ENCODE data around the gene BCAP31. TPM values are rescaled to one million over a fixed set of nuclear protein-coding genes. Genes with fewer than 3 reads are reported as not detected.
A peak's percentile ranks its signal among the peaks of the same experiment; 100 is the strongest.

Gene BCAP31
- total RNA-seq, 2 donors from 2014 or later, result 192 to 206 TPM

- no peaks in the 10 kb centered on the region for H3K27me3 ChIP-seq (ENCODE audit: control insufficient read depth, insufficient read depth, low read length, poor library complexity, severe bottlenecking)
- H3K9ac ChIP-seq (ENCODE audit: extremely low read depth, low read length, poor library complexity, severe bottlenecking), result no peak overlapping the region
- peaks cover 5% of the 10 kb centered on the region for H3K4me1 Mint-ChIP-seq
- no peak overlapping the region for H3K27ac ChIP-seq (ENCODE audit: low read depth, low read length)
- no peak overlapping the region for H3K4me3 ChIP-seq (ENCODE audit: low read length)
- H3K27ac Mint-ChIP-seq, result no peak overlapping the region
- peaks cover 32% of the 10 kb centered on the region for H3K27me3 Mint-ChIP-seq (ENCODE audit: insufficient read depth)
- WGBS, 2 experiments (ENCODE audit: insufficient coverage in 1 of 2, insufficient read length in 1 of 2), result 92 to 93% methylated on average over 4 to 27 of the region's 27 CpGs
- no peaks in the 10 kb centered on the region for H3K9me3 ChIP-seq (ENCODE audit: control insufficient read depth, low read length)
- DNase-seq, result peak; percentile 29
- no peak for TF ChIP-seq CTCF (conservative IDR thresholded peaks at IDR 0.05)
- H3K9me3 Mint-ChIP-seq, result peaks cover 65% of the 10 kb centered on the region
- no peak overlapping the region for H3K4me3 Mint-ChIP-seq
- H3K36me3 Mint-ChIP-seq (ENCODE audit: low read depth), result no peaks in the 10 kb centered on the region
- H3K4me1 ChIP-seq (ENCODE audit: control insufficient read depth, insufficient read depth, low read length), result no peaks in the 10 kb centered on the region
- no peaks in the 10 kb centered on the region for H3K36me3 ChIP-seq (ENCODE audit: control insufficient read depth, insufficient read depth, low read length)
These were observed 52.3 kb downstream of the BCAP31 start for GRCh38 chrX:153671589-153672530.

- no peak for TF ChIP-seq CTCF (conservative IDR thresholded peaks at IDR 0.05)
- Mint-ChIP-seq H3K4me1 (peaks cover 5% of the 10 kb centered on the region), H3K27me3 (ENCODE audit: insufficient read depth) (peaks cover 41% of the 10 kb centered on the region), H3K9me3 (peaks cover 69% of the 10 kb centered on the region), H3K27ac (no peak overlapping the region), H3K4me3 (no peak overlapping the region), H3K36me3 (ENCODE audit: low read depth) (no peaks in the 10 kb centered on the region)
- Histone ChIP-seq H3K9ac (ENCODE audit: extremely low read depth, low read length, poor library complexity, severe bottlenecking) (no peak overlapping the region), H3K36me3 (ENCODE audit: control insufficient read depth, insufficient read depth, low read length) (no peaks in the 10 kb centered on the region), H3K9me3 (ENCODE audit: control insufficient read depth, low read length) (no peaks in the 10 kb centered on the region), H3K4me3 (ENCODE audit: low read length) (no peak overlapping the region), H3K27ac (ENCODE audit: low read depth, low read length) (no peak overlapping the region), H3K4me1 (ENCODE audit: control insufficient read depth, insufficient read depth, low read length) (no peaks in the 10 kb centered on the region), H3K27me3 (ENCODE audit: control insufficient read depth, insufficient read depth, low read length, poor library complexity, severe bottlenecking) (no peaks in the 10 kb centered on the region)
- DNase-seq, result peak; percentile 22
- 93 to 100% methylated on average over 8 to 23 of the region's 23 CpGs for WGBS, 2 experiments (ENCODE audit: insufficient coverage in 1 of 2, insufficient read length in 1 of 2)
These were observed 53.2 kb downstream of the BCAP31 start for GRCh38 chrX:153670748-153671588.

GRCh38 chrX:153669901-153670731 lies 54.1 kb downstream of the BCAP31 start:
- Histone ChIP-seq H3K36me3 (ENCODE audit: control insufficient read depth, insufficient read depth, low read length) (no peaks in the 10 kb centered on the region), H3K27me3 (ENCODE audit: control insufficient read depth, insufficient read depth, low read length, poor library complexity, severe bottlenecking) (no peaks in the 10 kb centered on the region), H3K9ac (ENCODE audit: extremely low read depth, low read length, poor library complexity, severe bottlenecking) (no peak overlapping the region), H3K27ac (ENCODE audit: low read depth, low read length) (no peak overlapping the region), H3K4me3 (ENCODE audit: low read length) (no peak overlapping the region), H3K9me3 (ENCODE audit: control insufficient read depth, low read length) (no peaks in the 10 kb centered on the region), H3K4me1 (ENCODE audit: control insufficient read depth, insufficient read depth, low read length) (no peaks in the 10 kb centered on the region)
- Mint-ChIP-seq H3K4me3 (no peak overlapping the region), H3K4me1 (peaks cover 5% of the 10 kb centered on the region), H3K27me3 (ENCODE audit: insufficient read depth) (peaks cover 47% of the 10 kb centered on the region), H3K9me3 (peaks cover 72% of the 10 kb centered on the region), H3K27ac (no peak overlapping the region), H3K36me3 (ENCODE audit: low read depth) (no peaks in the 10 kb centered on the region)
- DNase-seq, result peak; percentile 32
- TF ChIP-seq CTCF (conservative IDR thresholded peaks at IDR 0.05), result no peak
- 89 to 100% methylated on average over 1 to 18 of the region's 23 CpGs for WGBS, 2 experiments (ENCODE audit: insufficient coverage in 1 of 2, insufficient read length in 1 of 2)
